Measurements from ENCODE around the gene RPRM.

GRCh38 chr2:153431114-153431513 lies 47.4 kb downstream of the RPRM start:
- TF ChIP-seq GATA2 (IDR thresholded peaks at IDR 0.05; ENCODE audit: low read depth, low read length) (no peak), GATA3 (IDR thresholded peaks at IDR 0.05; ENCODE audit: low read depth, low read length) (no peak)
